ENCODE measurements around the gene RGS4.

The RGS4 gene

GRCh38 chr1:163050496-163050895 lies 18.7 kb upstream of the RGS4 start:
- in situ Hi-C loops (cut with MboI; ENCODE audit: low pct_unique_long_range_greater_than_20kb, low sequenced_read_pairs, unreplicated experiment): loop anchor here (25.0 kb wide), 1 partner anchor 262 kb away; the partner anchor contains the start of gene NUF2
- no peak for TF ChIP-seq CTCF (IDR thresholded peaks at IDR 0.05; ENCODE audit: extremely low read depth, insufficient read depth, missing control alignments)
- no peak for DNase-seq (ENCODE audit: low spot score)

- DNase-seq (ENCODE audit: low spot score): no peak
- TF ChIP-seq CTCF (IDR thresholded peaks at IDR 0.05; ENCODE audit: extremely low read depth, insufficient read depth, missing control alignments): no peak
- in situ Hi-C loops (cut with MboI; ENCODE audit: low pct_unique_long_range_greater_than_20kb, low sequenced_read_pairs, unreplicated experiment): loop anchor here (25.0 kb wide), 1 partner anchor 258 kb away; the partner anchor contains the start of gene NUF2
These were observed 15.0 kb upstream of the RGS4 start for GRCh38 chr1:163054181-163054591.

- no peak for DNase-seq (ENCODE audit: low spot score)
- TF ChIP-seq CTCF (IDR thresholded peaks at IDR 0.05; ENCODE audit: extremely low read depth, insufficient read depth, missing control alignments): no peak
- in situ Hi-C loops (cut with MboI; ENCODE audit: low pct_unique_long_range_greater_than_20kb, low sequenced_read_pairs, unreplicated experiment): loop anchor here (25.0 kb wide), 1 partner anchor 257 kb away; the partner anchor contains the start of gene NUF2
These were observed 14.2 kb upstream of the RGS4 start for GRCh38 chr1:163055005-163055404.

GRCh38 chr1:163055531-163055930 lies 13.6 kb upstream of the RGS4 start:
- TF ChIP-seq CTCF (IDR thresholded peaks at IDR 0.05; ENCODE audit: extremely low read depth, insufficient read depth, missing control alignments): no peak
- in situ Hi-C loops (cut with MboI; ENCODE audit: low pct_unique_long_range_greater_than_20kb, low sequenced_read_pairs, unreplicated experiment): loop anchor here (25.0 kb wide), 1 partner anchor 257 kb away; the partner anchor contains the start of gene NUF2
- DNase-seq (ENCODE audit: low spot score): no peak

GRCh38 chr1:163056831-163057230 lies 12.3 kb upstream of the RGS4 start:
- in situ Hi-C loops (cut with MboI; ENCODE audit: low pct_unique_long_range_greater_than_20kb, low sequenced_read_pairs, unreplicated experiment): loop anchor here (25.0 kb wide), 1 partner anchor 255 kb away; the partner anchor contains the start of gene NUF2
- TF ChIP-seq CTCF (IDR thresholded peaks at IDR 0.05; ENCODE audit: extremely low read depth, insufficient read depth, missing control alignments): no peak
- no peak for DNase-seq (ENCODE audit: low spot score)

GRCh38 chr1:163060343-163061007 lies 8.7 kb upstream of the RGS4 start:
- in situ Hi-C loops (cut with MboI; ENCODE audit: low pct_unique_long_range_greater_than_20kb, low sequenced_read_pairs, unreplicated experiment): loop anchor here (25.0 kb wide), 1 partner anchor 252 kb away; the partner anchor contains the start of gene NUF2
- TF ChIP-seq CTCF (IDR thresholded peaks at IDR 0.05; ENCODE audit: extremely low read depth, insufficient read depth, missing control alignments): no peak
- no peak for DNase-seq (ENCODE audit: low spot score)

Measured in GM13977 (cell line).